GM18870 (cell line): ENCODE results near the gene FGB.
A peak's percentile ranks its signal among the peaks of the same experiment; 100 is the strongest.

Experiments used
- ATAC-seq: cut with Tn5 transposase; IDR thresholded peaks from one replicate; pipeline ENCODE4 v1.9.1; 2021; ENCODE audit warnings: moderate library complexity; ENCODE audit not compliant: unreplicated experiment

The FGB gene

GRCh38 chr4:154562697-154563254, at the start of gene FGB:
TSS of gene FGB (plus strand) at chr4:154563011. CDS start at chr4:154563019, 8 bp downstream.
- no peak for ATAC-seq

DNA sequence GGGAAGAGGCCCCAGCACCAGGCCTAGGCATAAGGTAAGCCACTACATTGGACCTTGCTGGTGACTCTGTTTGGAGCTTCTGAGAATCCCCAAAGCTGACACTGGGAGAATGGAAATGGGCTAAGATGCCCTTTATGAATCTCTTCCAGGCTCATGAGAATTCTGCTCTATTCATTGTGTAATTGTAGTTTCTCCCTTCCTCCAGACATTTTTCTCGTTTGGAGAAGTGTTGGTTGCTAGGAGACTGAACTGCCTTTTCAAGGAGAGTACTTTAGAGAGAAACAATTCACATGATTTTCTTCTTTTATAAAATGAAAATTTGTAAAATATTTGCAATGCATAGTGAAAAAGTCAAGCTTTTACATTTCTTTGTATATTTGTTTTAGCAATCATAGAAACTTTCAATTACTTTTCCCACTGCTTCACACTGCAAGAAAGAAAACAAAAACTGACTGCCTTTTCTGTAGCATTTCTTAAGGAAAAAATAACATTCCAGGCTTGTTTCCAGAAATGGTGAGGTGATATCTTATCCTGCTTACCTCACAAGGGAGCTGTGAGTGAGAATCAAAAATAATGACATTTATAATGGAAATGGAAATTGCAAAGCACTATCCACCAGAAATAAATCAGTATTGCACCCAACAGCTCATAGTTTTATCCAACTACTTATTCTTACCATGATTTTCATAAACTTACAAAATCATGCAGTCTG, 46.3 kb upstream of the FGB start:
- ATAC-seq = no peak

DNA sequence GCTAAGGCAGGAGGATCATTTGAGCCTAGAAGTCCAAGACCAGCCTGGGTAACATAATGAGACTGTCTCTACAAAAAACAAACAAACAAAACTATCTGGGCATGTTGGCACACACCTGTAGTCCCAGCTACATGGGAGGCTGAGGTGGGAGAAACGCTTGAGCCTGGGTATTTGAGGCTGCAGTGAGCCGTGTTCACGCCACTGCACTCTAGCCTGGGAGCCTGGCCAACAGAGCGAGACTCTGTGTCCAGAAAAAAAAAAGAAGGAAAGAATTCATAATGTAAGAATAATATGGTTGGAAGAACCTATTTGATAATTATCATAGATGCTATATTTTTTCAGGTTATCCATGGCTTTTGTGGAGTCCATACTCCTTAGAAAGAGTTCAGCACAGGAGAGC, 45.2 kb upstream of the FGB start:
- ATAC-seq = no peak

DNA sequence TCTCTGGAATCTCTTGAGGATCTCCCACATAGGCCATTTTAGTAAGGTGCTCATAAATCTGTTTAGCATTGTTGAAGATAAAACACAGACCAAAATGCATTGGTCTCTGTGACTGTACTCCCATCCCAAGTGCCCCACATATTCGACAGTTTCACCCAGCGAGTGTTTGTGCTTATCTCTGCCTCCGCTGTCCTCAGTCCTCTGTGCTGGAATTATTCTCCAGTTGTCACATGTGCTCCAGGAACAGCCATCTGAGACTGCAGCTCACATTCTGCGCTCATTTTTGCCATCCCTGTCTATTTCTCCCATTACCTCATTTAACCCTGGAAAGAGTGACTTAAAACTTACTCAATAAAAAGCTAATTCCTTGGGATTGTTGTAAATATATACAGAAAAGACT, 43.6 kb upstream of the FGB start:
- no peak for ATAC-seq

DNA sequence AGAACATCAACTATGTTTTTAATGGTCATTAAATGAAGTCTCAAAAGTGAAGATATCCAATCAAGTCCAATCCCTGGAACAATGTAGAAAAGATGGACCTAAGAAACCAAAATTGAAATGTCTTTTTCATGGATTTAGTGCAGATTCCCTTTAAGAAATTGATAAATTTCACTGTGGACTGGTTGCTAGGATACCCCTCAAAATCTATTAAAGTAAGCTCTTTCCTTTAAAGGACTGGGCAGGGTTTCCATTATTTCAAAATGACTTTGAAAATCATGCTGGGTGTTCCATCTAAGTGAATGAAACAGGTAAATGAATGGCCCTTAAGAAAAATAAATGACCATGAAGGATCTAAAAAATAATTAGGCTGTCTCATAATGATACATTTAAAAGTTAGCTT, 41.2 kb upstream of the FGB start:
- ATAC-seq = no peak

GRCh38 chr4:154526151-154526550, 36.7 kb upstream of the FGB start:
- peak; percentile 70 for ATAC-seq

DNA sequence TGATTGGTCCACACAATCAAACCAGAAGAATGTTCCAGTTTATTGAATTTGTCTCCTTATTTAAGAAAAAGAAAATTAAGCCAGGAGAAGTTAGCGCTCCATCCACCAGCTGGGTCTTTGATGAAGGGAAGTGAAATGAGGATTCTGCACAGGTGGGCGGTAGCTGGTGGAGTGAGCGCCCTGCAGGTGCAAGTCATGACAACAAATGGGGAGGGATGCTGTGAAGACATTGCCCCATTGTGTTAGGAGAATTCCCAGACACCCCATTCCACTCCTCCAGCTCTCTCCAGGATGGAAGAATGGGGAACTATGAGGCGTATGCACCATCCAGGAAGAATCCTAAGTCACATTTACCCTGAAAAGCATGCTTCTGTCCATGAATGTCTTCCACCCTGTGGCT, 35.5 kb upstream of the FGB start:
- ATAC-seq = no peak

DNA sequence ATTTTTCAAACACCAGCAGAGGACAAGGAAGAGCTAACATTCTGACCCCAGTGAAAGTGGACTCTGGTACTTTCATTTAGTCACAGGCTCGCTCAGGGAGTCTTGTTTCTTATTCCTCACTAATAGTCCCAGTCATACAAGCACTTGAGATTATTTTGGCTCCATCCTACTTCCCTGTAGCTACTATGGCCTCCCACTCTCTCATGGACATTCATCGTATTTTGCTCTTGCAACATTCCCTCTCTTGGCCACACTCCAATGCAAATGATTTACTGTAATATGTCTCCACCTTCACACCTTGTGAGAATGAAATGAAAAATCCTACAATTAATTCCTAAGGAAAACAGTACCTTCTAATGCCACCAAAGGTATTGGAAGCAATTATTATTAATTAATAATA, 33.9 kb upstream of the FGB start:
- no peak for ATAC-seq

DNA sequence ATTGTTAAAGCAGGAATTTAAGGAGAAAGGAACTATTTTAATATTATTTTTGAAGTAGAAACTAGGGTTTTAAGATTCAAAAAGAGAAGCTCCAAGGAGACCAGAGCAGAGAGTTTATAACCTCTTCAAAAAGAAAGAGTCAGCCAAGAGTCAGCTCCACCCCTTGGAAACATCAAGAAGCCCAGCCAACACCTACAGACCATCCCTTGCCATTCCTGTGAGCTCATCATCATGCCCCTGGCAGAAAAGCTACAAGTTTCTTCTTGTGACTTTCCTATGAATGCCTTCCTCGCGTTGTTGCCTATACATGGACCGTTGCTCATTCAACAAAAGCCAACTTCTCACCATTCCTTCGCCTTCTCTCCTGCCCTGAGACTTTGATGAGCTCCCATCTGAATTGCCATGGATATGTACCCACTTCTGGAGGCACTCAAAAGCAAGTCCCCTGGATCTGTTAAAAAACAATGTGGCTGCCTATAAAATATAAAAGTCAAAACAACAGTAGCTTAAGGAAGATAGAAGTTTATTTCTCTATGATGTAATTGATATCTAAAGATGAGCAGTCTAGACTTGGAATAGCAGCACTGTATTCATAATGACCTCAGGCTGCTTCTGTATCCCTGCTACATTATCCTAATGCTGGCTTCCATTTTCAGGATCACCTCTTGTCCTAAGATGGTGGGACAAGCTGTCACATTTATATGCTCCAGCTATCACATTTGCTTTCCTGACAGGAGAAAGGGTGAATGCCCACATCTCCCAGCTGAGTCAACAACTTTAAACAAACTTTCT, 32.9 kb upstream of the FGB start:
- no peak for ATAC-seq

GRCh38 chr4:154534296-154534695, 28.5 kb upstream of the FGB start:
- no peak for ATAC-seq

- no peak for ATAC-seq
Observed at GRCh38 chr4:154542271-154542879, 20.4 kb upstream of the FGB start.

DNA sequence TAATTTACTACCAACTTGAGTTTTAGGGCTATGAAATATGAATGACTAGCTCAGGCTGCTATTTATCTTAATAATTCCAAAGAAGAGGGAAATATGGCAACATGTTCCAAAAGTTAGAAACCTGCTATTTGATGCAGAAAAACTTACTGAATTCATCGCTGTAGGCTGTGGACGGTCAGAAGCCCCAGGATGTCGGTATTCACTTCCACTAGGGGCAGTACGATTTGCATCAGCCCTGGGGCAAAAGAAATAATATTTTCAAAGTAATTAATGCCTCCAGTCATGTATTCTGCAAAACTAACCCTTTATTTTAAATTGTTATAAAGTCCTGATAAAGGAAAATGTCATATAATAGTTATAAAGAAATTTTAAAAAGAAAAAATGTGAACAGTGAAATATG, 17.1 kb upstream of the FGB start:
- ATAC-seq = no peak

DNA sequence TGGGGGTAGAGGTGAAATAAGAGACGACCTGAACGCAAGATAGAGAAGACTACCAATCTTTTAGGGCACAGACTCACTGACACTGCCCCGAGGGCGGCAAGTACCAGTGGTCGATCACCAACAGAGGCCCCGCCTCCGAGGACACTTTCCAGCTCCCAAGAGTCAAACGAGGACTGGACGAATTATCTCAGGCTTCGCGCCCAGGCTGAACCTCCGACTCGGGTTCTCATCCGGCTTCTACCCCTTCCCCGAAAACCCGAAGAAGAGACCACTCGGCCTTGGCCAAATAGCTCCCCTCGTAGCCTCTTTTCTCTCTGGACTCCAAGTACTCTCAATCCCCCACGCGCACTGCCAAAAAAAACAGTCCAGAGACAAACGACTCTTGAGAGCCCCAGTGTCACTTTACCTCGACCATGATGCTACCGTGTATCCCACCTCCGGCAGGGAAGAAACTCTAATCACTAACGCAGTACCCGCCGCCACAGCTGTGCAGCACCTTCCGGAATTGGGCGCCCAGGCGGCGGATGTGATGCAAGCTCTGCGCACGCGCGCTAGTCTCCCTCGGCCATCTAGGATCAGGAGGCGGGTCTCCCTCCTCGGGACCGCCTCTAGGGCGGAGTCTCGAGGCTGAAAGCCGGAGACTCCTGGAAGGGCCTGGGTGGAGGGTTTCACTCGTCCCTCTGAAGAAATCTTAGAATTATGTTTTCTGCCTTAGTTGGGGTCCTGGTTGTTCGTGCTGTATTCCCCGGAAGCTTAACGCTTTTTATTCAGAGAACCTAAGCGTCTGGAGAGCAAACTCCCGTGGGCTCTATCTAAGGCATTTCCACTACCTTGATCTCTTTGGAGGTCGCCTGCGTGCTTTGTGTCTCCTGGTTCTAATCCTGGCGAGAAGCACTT, 12.7 kb upstream of the FGB start, which contains the start of gene PLRG1:
Gene PLRG1, minus strand, starts transcription at position 507 of the 897 bp plus-strand sequence. Its CDS starts 92 bp downstream, at position 415.
- peak; percentile 98 for ATAC-seq

DNA sequence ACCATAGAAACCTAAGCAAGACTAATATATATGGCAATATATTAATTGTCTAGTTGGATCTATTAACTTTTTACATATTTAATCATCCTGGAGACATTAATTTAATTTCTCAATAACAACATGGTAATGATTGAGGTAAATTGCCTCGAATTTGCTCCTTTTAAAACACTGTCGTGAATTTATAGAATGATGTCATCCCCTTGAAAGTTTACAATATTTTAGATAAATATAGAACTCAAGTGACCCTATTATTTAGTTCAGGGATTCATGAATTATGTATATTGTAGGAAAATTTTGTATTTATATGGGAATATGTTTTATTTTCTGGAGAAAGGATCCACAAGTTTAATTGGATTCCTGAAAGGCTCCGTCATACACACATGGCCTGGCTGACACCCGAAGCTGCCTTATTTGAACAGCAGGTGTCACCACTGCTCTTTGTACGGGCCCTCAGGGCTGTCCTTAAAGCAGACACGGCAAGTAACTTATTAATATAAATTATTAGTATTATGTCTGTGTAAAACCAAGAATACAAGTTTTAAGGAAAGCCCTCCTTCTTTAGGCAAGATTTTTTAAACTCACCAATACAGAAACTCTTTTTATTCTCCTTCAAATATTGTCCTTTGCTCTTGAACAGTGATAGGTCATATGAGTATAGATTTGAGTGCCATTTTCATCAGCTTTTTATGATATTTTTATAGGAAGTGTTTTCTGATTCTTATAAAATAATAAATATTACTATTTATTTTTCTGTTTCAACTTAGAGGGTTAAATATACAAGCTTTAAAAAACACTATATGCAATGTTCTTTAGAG, 10.7 kb upstream of the FGB start:
- ATAC-seq = peak; percentile 52

DNA sequence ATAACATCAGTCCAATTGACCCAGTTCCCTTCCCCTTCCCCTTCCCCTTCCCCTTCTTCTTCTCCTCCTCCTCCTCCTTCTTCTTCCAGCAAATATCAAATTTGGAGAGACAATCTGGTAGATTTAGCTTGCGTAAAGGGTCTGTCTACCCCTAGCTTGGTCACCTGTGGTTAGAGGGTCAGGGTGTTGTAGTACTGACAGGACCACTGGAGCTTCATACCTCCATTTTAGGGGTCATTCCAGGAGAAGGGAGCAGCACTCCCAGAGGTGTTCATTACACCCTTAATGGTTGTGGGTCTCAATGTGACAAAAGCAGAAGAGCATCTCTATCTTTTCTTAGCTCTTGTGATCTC, 3.7 kb upstream of the FGB start:
- peak; percentile 13 for ATAC-seq

DNA sequence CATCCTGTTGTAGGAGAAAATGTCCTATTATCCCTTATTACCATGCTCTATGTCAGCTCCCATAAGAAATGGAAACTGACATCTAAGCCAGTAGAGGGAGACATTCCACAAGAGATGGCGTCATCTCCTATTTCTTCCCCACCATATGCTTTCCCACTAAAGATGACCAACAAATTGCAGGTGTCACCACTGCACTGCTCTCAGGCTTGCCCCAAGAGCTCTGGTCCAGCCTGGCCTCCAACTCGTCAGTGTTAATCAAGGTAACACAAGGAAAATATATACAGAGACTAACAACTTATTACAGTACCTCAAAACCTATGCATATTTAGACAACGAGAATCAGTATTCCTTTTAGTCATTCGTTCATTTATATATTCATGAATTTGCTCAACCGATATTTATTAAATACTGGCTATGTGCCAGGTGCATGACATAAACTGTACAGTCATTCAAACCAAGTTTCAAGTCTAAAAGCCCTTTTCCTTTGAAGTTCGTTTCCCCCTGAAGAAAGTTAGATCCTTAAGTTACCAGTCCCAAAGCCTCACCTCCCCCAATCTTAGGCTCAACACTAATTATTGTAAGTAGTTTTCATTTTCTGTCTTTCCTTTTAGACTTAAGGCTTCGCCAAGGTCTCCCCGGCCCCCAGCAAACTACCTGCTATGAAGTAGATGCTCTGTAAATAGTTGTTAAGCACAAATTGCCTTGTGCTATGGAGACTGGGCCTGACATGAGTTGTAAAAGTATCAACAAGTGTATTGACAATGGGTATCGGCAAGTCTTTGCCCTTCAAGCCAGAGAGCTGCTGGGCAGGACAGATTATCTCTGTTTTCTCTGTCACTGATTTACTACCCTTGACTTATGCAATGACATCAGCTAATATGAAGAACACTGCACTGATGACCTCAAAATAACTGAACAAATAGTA, 3.1 kb upstream of the FGB start:
- ATAC-seq = peak; percentile 81

DNA sequence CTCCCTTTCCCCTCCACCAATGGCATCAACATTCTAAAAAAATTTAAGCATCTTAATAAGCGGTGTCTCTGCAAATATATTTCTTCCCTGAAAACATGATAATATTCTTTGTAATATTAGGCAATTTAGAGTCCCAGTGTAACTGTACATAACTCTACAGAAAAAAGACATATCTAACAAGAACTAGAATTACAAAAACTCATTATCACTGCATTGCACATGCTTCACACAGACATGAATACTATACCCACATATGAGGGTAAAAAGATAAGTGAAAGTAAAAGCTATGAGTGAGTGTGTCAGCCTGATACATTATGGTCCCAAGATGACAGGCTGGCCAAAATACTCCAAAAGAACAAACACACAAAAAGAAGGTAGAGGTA, 2.4 kb upstream of the FGB start:
- no peak for ATAC-seq

GRCh38 chr4:154560824-154561231, 2.0 kb upstream of the FGB start:
- ATAC-seq = no peak

- ATAC-seq = no peak
Observed at GRCh38 chr4:154564311-154564710, 1.5 kb downstream of the FGB start.
